Stimulated activated CD4-positive, alpha-beta T cell treated with anti-CD3 and anti-CD28 coated beads, Interleukin-15, amount 100 ng/mL, for 24 hours (primary cell): Measurements from ENCODE around the gene SEL1L3.
"Not testable (repeated sequence)": the region's sequence is repeated elsewhere in the genome, so short reads cannot be mapped to it uniquely, and the experiment has no call there.

Experiments used
- DNase-seq: peaks from one replicate; pipeline ENCODE4 v3.0.0-alpha.2; 2020

The SEL1L3 gene

GRCh38 chr4:25879091-25879584 is 16.4 kb upstream of the SEL1L3 start:
- no peak for DNase-seq

GRCh38 chr4:25878676-25879075 is 15.9 kb upstream of the SEL1L3 start:
- no peak for DNase-seq

- DNase-seq: no peak
Measured at GRCh38 chr4:25875281-25875745, 12.5 kb upstream of the SEL1L3 start.

- no peak for DNase-seq
Measured at GRCh38 chr4:25874655-25875054, 11.9 kb upstream of the SEL1L3 start.

GRCh38 chr4:25873632-25874129 is 10.9 kb upstream of the SEL1L3 start:
- DNase-seq: no peak

- no peak for DNase-seq
Measured at GRCh38 chr4:25872851-25873631, 10.3 kb upstream of the SEL1L3 start.

- no peak for DNase-seq
Measured at GRCh38 chr4:25870081-25870480, 7.3 kb upstream of the SEL1L3 start.

- no peak for DNase-seq
Measured at GRCh38 chr4:25867781-25868294, 5.0 kb upstream of the SEL1L3 start.

- DNase-seq: not testable (repeated sequence)
Measured at GRCh38 chr4:25866401-25866800, 3.6 kb upstream of the SEL1L3 start.

GRCh38 chr4:25865586-25865985 is 2.8 kb upstream of the SEL1L3 start:
- no peak for DNase-seq

- no peak for DNase-seq
Measured at GRCh38 chr4:25863831-25864418, 1.1 kb upstream of the SEL1L3 start.

GRCh38 chr4:25863347-25863784 is 578 bp upstream of the SEL1L3 start:
- DNase-seq: peak; percentile 40

- DNase-seq: peak; percentile 54
Measured at GRCh38 chr4:25861951-25862410, 807 bp downstream of the SEL1L3 start.

GRCh38 chr4:25861280-25861950 is 1.4 kb downstream of the SEL1L3 start:
- no peak for DNase-seq

- no peak for DNase-seq
Measured at GRCh38 chr4:25860586-25861279, 2.1 kb downstream of the SEL1L3 start.

GRCh38 chr4:25859429-25860148 is 3.2 kb downstream of the SEL1L3 start:
- peak; percentile 23 for DNase-seq

- no peak for DNase-seq
Measured at GRCh38 chr4:25857851-25858400, 4.9 kb downstream of the SEL1L3 start.

GRCh38 chr4:25857403-25857802 is 5.4 kb downstream of the SEL1L3 start:
- no peak for DNase-seq

GRCh38 chr4:25856756-25857155 is 6.0 kb downstream of the SEL1L3 start:
- DNase-seq: no peak

- DNase-seq: no peak
Measured at GRCh38 chr4:25852103-25852502, 10.7 kb downstream of the SEL1L3 start.

GRCh38 chr4:25847329-25847728 is 15.5 kb downstream of the SEL1L3 start:
- DNase-seq: no peak
